SK-N-SH (cell line): ENCODE measurements around the gene LLGL2.

Experiments used
- CTCF ChIP-seq: fragments of 200-600 bp; sonication (generic); IDR thresholded peaks from 2 replicates; pipeline ENCODE4 v1.6.1; 2017; ENCODE audit warnings: antibody characterized with exemption, mild to moderate bottlenecking, moderate library complexity
- EZH2phosphoT487 ChIP-seq: fragments of 200-600 bp; sonication (generic); IDR thresholded peaks from 2 replicates; pipeline ENCODE4 v1.6.1; 2017; ENCODE audit warnings: low read depth, mixed run types, mild to moderate bottlenecking, antibody characterized with exemption, moderate library complexity, borderline replicate concordance
- IRF3 ChIP-seq: fragments of 150-350 bp; IDR thresholded peaks from 2 replicates; pipeline ENCODE4 v1.6.1; 2016; ENCODE audit warnings: mild to moderate bottlenecking, low read depth, low read length
- JUND ChIP-seq: IDR thresholded peaks from 2 replicates; pipeline ENCODE4 v1.4.0; 2012
- MAX ChIP-seq: IDR thresholded peaks from 2 replicates; pipeline ENCODE4 v1.4.0; 2012; ENCODE audit warnings: low read depth
- NRF1 ChIP-seq: IDR thresholded peaks from 2 replicates; pipeline ENCODE4 v1.6.1; 2012; ENCODE audit warnings: low read depth, mild to moderate bottlenecking, low read length
- PBX3 ChIP-seq: IDR thresholded peaks from 2 replicates; pipeline ENCODE4; 2012
- POLR2AphosphoS5 ChIP-seq: IDR thresholded peaks from 2 replicates; pipeline ENCODE4 v1.6.1; 2012; ENCODE audit warnings: low read depth, low read length
- RAD21 ChIP-seq: IDR thresholded peaks from 2 replicates; pipeline ENCODE4 v1.6.1; 2012; ENCODE audit warnings: mild to moderate bottlenecking, low read length
- REST ChIP-seq: IDR thresholded peaks from 2 replicates; pipeline ENCODE4 v1.6.1; 2012; ENCODE audit warnings: mild to moderate bottlenecking, low read depth, low read length, moderate library complexity
- RFX5 ChIP-seq: IDR thresholded peaks from 2 replicates; pipeline ENCODE4 v1.6.1; 2012; ENCODE audit warnings: mild to moderate bottlenecking, improper control_type of control experiment, low read length
- SIN3A ChIP-seq: IDR thresholded peaks from 2 replicates; pipeline ENCODE4 v1.6.1; 2012; ENCODE audit warnings: low read depth, mild to moderate bottlenecking, low read length, moderate library complexity, borderline replicate concordance
- SMC3 ChIP-seq: IDR thresholded peaks from 2 replicates; pipeline ENCODE4 v1.6.1; 2012; ENCODE audit warnings: low read depth, low read length, improper control_type of control experiment
- ZBTB33 ChIP-seq: IDR thresholded peaks from 2 replicates; pipeline ENCODE4 v1.4.0; 2012; ENCODE audit warnings: low read depth, borderline replicate concordance

- TF ChIP-seq CTCF (no peak), MAX (no peak), SMC3 (no peak), PBX3 (no peak), RFX5 (no peak), ZBTB33 (no peak), IRF3 (no peak), JUND (no peak), NRF1 (no peak), RAD21 (no peak), POLR2AphosphoS5 (no peak), SIN3A (no peak), REST (no peak), EZH2phosphoT487 (no peak)
Measured at GRCh38 chr17:75521290-75521689, 4.2 kb upstream of the LLGL2 start.
